Upper lobe of right lung (tissue), 1 donor: ENCODE data around the gene UBE2Z. TPM values are rescaled to one million over a fixed set of nuclear protein-coding genes. Genes with fewer than 3 reads are reported as not detected.
A peak's percentile ranks its signal among the peaks of the same experiment; 100 is the strongest.

Experiments
- ATAC-seq: fragments of 200-7000 bp; cut with Tn5 transposase; one replicate; pipeline ENCODE4 v1.9.1; 2020; ENCODE audit warnings: mild to moderate bottlenecking, moderate library complexity
- DNase-seq: peaks from one replicate; pipeline ENCODE4 v3.0.0-alpha.2; 2020
- H3K27ac ChIP-seq: fragments of 200-600 bp; one replicate; pipeline ENCODE4 v1.8.0; 2022
- H3K27me3 ChIP-seq: fragments of 200-600 bp; one replicate; pipeline ENCODE4 v1.8.0; 2022; ENCODE audit warnings: mild to moderate bottlenecking
- H3K36me3 ChIP-seq: fragments of 200-600 bp; one replicate; pipeline ENCODE4 v1.8.0; 2022
- H3K4me1 ChIP-seq: fragments of 200-600 bp; one replicate; pipeline ENCODE4 v1.8.0; 2022
- H3K4me3 ChIP-seq: fragments of 200-600 bp; one replicate; pipeline ENCODE4 v1.8.0; 2022; ENCODE audit warnings: mild to moderate bottlenecking
- H3K9me3 ChIP-seq: fragments of 200-600 bp; one replicate; pipeline ENCODE4 v1.8.0; 2022
- intact Hi-C: fragments of 100-400 bp; cut with DNase I; formaldehyde crosslinking; loops from one replicate; pipeline ENCODE4 v1.11.0; 2022
- total RNA-seq: library from RNA; stranded (reverse); fragmentation: NEBNext Ultra II Directional; extraction: Animal tissue kit (Norgen Biotek cat#: 25700); gene quantifications from one replicate; pipeline ENCODE4 v1.2.1, GENCODE V29; 2021
- TF ChIP-seq, protein P1 (sequence below): fragments of 200-600 bp; IDR thresholded peaks from one replicate; pipeline ENCODE4 v1.8.0; 2022; ENCODE audit warnings: antibody characterized with exemption
- donor health status: DM: no; HTN: yes; CAD: no; lungs with severe emphysema.

Gene UBE2Z
- total RNA-seq, 1 donor from 2014 or later, result 61.3 TPM

DNA sequence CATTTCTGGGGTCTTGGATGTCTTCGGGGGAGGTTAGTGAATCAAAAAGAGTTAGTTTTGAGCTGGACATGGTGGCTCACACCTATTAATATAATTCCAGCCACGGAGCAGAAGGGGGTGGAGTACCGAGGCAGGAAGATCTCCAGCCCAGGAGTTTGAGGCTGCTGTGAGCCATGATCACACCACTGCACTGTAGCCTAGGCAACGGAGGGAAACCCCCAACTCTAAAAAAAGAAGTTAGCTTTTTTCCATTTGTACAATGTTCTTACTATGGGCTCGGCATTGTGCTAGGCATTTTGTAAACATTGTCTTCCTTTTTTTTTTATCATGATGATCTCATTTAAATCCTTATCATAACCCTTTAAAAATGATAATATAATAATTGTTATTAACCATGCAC, 44.7 kb downstream of the UBE2Z start:
- TF ChIP-seq, protein P1, sequence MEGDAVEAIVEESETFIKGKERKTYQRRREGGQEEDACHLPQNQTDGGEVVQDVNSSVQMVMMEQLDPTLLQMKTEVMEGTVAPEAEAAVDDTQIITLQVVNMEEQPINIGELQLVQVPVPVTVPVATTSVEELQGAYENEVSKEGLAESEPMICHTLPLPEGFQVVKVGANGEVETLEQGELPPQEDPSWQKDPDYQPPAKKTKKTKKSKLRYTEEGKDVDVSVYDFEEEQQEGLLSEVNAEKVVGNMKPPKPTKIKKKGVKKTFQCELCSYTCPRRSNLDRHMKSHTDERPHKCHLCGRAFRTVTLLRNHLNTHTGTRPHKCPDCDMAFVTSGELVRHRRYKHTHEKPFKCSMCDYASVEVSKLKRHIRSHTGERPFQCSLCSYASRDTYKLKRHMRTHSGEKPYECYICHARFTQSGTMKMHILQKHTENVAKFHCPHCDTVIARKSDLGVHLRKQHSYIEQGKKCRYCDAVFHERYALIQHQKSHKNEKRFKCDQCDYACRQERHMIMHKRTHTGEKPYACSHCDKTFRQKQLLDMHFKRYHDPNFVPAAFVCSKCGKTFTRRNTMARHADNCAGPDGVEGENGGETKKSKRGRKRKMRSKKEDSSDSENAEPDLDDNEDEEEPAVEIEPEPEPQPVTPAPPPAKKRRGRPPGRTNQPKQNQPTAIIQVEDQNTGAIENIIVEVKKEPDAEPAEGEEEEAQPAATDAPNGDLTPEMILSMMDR, result no peak
- no peak overlapping the region for H3K27ac ChIP-seq
- no peak for DNase-seq
- no peak for ATAC-seq
- no peaks in the 10 kb centered on the region for H3K36me3 ChIP-seq
- no peaks in the 10 kb centered on the region for H3K4me1 ChIP-seq
- H3K4me3 ChIP-seq, result no peak overlapping the region
- no peaks in the 10 kb centered on the region for H3K9me3 ChIP-seq
- peaks cover 28% of the 10 kb centered on the region for H3K27me3 ChIP-seq
- intact Hi-C loops, result no loop called here

GRCh38 chr17:48954300-48954755, 46.1 kb downstream of the UBE2Z start:
- Histone ChIP-seq H3K4me3 (no peak overlapping the region), H3K27ac (no peak overlapping the region), H3K36me3 (no peaks in the 10 kb centered on the region), H3K27me3 (peaks cover 37% of the 10 kb centered on the region), H3K9me3 (no peaks in the 10 kb centered on the region), H3K4me1 (no peaks in the 10 kb centered on the region)
- no peak for DNase-seq
- ATAC-seq, result no peak
- intact Hi-C loops, result no loop called here
- TF ChIP-seq, protein P1, result no peak

GRCh38 chr17:48960834-48961515, 52.8 kb downstream of the UBE2Z start:
- intact Hi-C loops, result no loop called here
- no peaks in the 10 kb centered on the region for H3K4me1 ChIP-seq
- H3K27me3 ChIP-seq, result peaks cover 46% of the 10 kb centered on the region
- no peaks in the 10 kb centered on the region for H3K36me3 ChIP-seq
- H3K9me3 ChIP-seq, result no peaks in the 10 kb centered on the region
- TF ChIP-seq, protein P1, result no peak
- DNase-seq (no peak), ATAC-seq (no peak)
- no peak overlapping the region for H3K27ac ChIP-seq
- H3K4me3 ChIP-seq, result no peak overlapping the region

- DNase-seq (no peak), ATAC-seq (no peak)
- no peak overlapping the region for H3K27ac ChIP-seq
- H3K36me3 ChIP-seq, result no peaks in the 10 kb centered on the region
- H3K27me3 ChIP-seq, result peaks cover 44% of the 10 kb centered on the region
- no peaks in the 10 kb centered on the region for H3K4me1 ChIP-seq
- TF ChIP-seq, protein P1, result no peak
- intact Hi-C loops, result no loop called here
- H3K9me3 ChIP-seq, result no peaks in the 10 kb centered on the region
- no peak overlapping the region for H3K4me3 ChIP-seq
Observed at GRCh38 chr17:48961516-48962233, 53.5 kb downstream of the UBE2Z start.

DNA sequence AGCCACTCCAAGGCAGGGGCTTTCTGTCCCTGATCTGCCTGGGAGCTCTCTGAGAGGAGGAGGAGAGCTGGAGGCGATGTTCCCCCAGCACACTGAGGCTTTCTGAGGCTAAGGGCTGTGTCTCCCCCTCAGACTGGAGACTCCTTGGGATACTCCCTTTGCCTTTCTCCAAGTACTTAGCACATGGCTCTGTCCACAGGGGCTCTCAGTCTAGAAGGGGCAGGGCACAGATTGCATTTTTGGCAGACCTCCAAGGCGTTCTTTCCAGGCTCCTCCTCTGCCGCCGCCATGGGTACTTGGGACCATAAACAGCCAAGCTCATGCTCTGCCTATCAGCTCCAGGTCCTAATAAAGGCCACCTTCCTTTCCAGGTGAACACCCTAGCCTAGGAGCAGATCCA, 62.0 kb downstream of the UBE2Z start:
- TF ChIP-seq, protein P1, result no peak
- H3K4me3 ChIP-seq, result no peak overlapping the region
- H3K27me3 ChIP-seq, result peaks cover under 1% of the 10 kb centered on the region
- H3K4me1 ChIP-seq, result no peaks in the 10 kb centered on the region
- no peaks in the 10 kb centered on the region for H3K36me3 ChIP-seq
- no peak overlapping the region for H3K27ac ChIP-seq
- DNase-seq (peak; percentile 41), ATAC-seq (no peak)
- intact Hi-C loops, result no loop called here
- no peaks in the 10 kb centered on the region for H3K9me3 ChIP-seq
